Measurements from ENCODE around the gene DCAF17. TPM values are rescaled to one million over a fixed set of nuclear protein-coding genes. Genes with fewer than 3 reads are reported as not detected.

Gene DCAF17
- total RNA-seq, 2 experiments from 2014 or later: 13.0 to 14.3 TPM

GRCh38 chr2:171485116-171485515 lies 51.1 kb downstream of the DCAF17 start:
- CTCF ChIA-PET: no interaction called here
- TF ChIP-seq CTCF (IDR thresholded peaks at IDR 0.05): no peak
- intact Hi-C loops (cut with DNase I, micrococcal nuclease): loop anchor here in 1 of 2 experiments (5.0 kb wide), 1 partner anchor 182 kb away; no protein-coding TSS in a partner anchor
- Mint-ChIP-seq H3K27me3 (no peaks in the 10 kb centered on the region), H3K4me3 (no peak overlapping the region), H3K4me1 (ENCODE audit: low read depth) (peaks cover 9% of the 10 kb centered on the region), H3K36me3 (ENCODE audit: low read depth) (peaks cover 83% of the 10 kb centered on the region), H3K27ac (no peak overlapping the region), H3K9me3 (no peaks in the 10 kb centered on the region)
- Histone ChIP-seq H3K4me1 (ENCODE audit: insufficient read depth, low read length) (no peaks in the 10 kb centered on the region), H3K4me3 (ENCODE audit: low read length) (no peak overlapping the region), H3K9me3 (ENCODE audit: control insufficient read depth in 1 of 2, insufficient read depth in 1 of 2, low read length in 2 of 2) (no peaks in the 10 kb centered on the region), H3K36me3 (ENCODE audit: insufficient read depth, low read length) (peaks cover 8% of the 10 kb centered on the region), H3K27me3 (ENCODE audit: control insufficient read depth in 1 of 2, insufficient read depth in 2 of 2, low read length in 2 of 2) (no peaks in the 10 kb centered on the region), H3K27ac (ENCODE audit: low read depth in 1 of 2, low read length in 2 of 2) (no peak overlapping the region)
- POLR2A ChIA-PET: interaction anchor here (0.7 kb wide), 1 partner anchor 555 kb away, joined by 3 read pairs; no protein-coding TSS in a partner anchor
- ATAC-seq (ENCODE audit: poor library complexity) (no peak), DNase-seq (no peak)

GRCh38 chr2:171487201-171487600 lies 53.2 kb downstream of the DCAF17 start:
- Mint-ChIP-seq H3K4me3 (no peak overlapping the region), H3K27ac (no peak overlapping the region), H3K27me3 (no peaks in the 10 kb centered on the region), H3K9me3 (no peaks in the 10 kb centered on the region), H3K4me1 (ENCODE audit: low read depth) (peaks cover 9% of the 10 kb centered on the region), H3K36me3 (ENCODE audit: low read depth) (peaks cover 76% of the 10 kb centered on the region)
- intact Hi-C loops (cut with DNase I, micrococcal nuclease): loop anchor here in 1 of 2 experiments (5.0 kb wide), 1 partner anchor 180 kb away; no protein-coding TSS in a partner anchor
- H3K9me3 ChIP-seq (ENCODE audit: control insufficient read depth in 1 of 2, insufficient read depth in 1 of 2, low read length in 2 of 2): no peaks in the 10 kb centered on the region
- H3K36me3 ChIP-seq (ENCODE audit: insufficient read depth, low read length): no peaks in the 10 kb centered on the region
- no peaks in the 10 kb centered on the region for H3K27me3 ChIP-seq (ENCODE audit: control insufficient read depth in 1 of 2, insufficient read depth in 2 of 2, low read length in 2 of 2)
- CTCF ChIA-PET: no interaction called here
- DNase-seq (no peak), ATAC-seq (ENCODE audit: poor library complexity) (no peak)
- TF ChIP-seq CTCF (IDR thresholded peaks at IDR 0.05): no peak
- POLR2A ChIA-PET: no interaction called here
- no peak overlapping the region for H3K27ac ChIP-seq (ENCODE audit: low read depth in 1 of 2, low read length in 2 of 2)
- H3K4me1 ChIP-seq (ENCODE audit: insufficient read depth, low read length): no peaks in the 10 kb centered on the region
- H3K4me3 ChIP-seq (ENCODE audit: low read length): no peak overlapping the region

GRCh38 chr2:171487803-171488259 lies 53.8 kb downstream of the DCAF17 start:
- Mint-ChIP-seq H3K27me3 (no peaks in the 10 kb centered on the region), H3K4me3 (no peak overlapping the region), H3K4me1 (ENCODE audit: low read depth) (peaks cover 9% of the 10 kb centered on the region), H3K27ac (no peak overlapping the region), H3K36me3 (ENCODE audit: low read depth) (peaks cover 70% of the 10 kb centered on the region), H3K9me3 (no peaks in the 10 kb centered on the region)
- H3K27ac ChIP-seq (ENCODE audit: low read depth in 1 of 2, low read length in 2 of 2): no peak overlapping the region
- no peaks in the 10 kb centered on the region for H3K36me3 ChIP-seq (ENCODE audit: insufficient read depth, low read length)
- TF ChIP-seq CTCF (IDR thresholded peaks at IDR 0.05): no peak
- intact Hi-C loops (cut with DNase I, micrococcal nuclease): loop anchor here in 1 of 2 experiments (5.0 kb wide), 1 partner anchor 179 kb away; no protein-coding TSS in a partner anchor
- H3K4me1 ChIP-seq (ENCODE audit: insufficient read depth, low read length): no peaks in the 10 kb centered on the region
- POLR2A ChIA-PET: no interaction called here
- no peak for DNase-seq
- CTCF ChIA-PET: no interaction called here
- H3K9me3 ChIP-seq (ENCODE audit: control insufficient read depth in 1 of 2, insufficient read depth in 1 of 2, low read length in 2 of 2): no peaks in the 10 kb centered on the region
- H3K4me3 ChIP-seq (ENCODE audit: low read length): no peak overlapping the region
- ATAC-seq (ENCODE audit: poor library complexity): no peak
- H3K27me3 ChIP-seq (ENCODE audit: control insufficient read depth in 1 of 2, insufficient read depth in 2 of 2, low read length in 2 of 2): no peaks in the 10 kb centered on the region

All from CD4-positive, alpha-beta T cell (primary cell).